ENCODE data around the gene TGFBR3. TPM values are rescaled to one million over a fixed set of nuclear protein-coding genes. Genes with fewer than 3 reads are reported as not detected.

The TGFBR3 gene
- total and polyA plus RNA-seq, 2 of the 8 experiments (the other 6 are each of a cell fraction or from before 2014, with no cell fraction given) = 2.0 to 6.1 TPM

DNA sequence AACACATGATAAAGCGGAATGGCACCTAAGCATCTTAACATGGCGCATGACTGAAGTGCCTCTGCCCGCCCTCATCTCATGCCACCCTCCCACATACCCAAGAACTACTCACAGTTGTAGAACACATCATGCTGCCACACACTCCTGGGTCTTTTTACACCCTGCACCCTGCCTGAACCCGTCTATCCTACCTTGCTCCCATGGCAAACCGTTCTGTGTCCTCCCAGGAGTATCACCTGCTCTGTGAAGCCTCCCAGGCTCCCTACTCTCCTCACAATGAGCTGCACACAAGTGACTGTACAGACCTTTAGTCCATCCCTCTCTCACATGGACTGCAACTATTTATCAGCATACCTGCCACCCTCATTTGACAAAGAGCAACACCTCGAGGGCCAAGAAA lies 144.0 kb downstream of the TGFBR3 start (continued):
- TF ChIP-seq TAF7 (optimal IDR thresholded peaks at IDR 0.05; ENCODE audit: borderline replicate concordance, low read depth, low read length) (no peak), POU5F1 (IDR thresholded peaks at IDR 0.05; ENCODE audit: low read depth, low read length) (no peak), PHF8 (conservative IDR thresholded peaks at IDR 0.05; ENCODE audit: low read depth, low read length) (no peak)

Measured in H1 (cell line).